Neural progenitor cell (in vitro differentiated cells): ENCODE results near the gene MEN1. TPM values are rescaled to one million over a fixed set of nuclear protein-coding genes. Genes with fewer than 3 reads are reported as not detected.

Experiments
- DNase-seq: peaks from one replicate; pipeline ENCODE4 v3.0.0-alpha.2; 2016; ENCODE audit warnings: low spot score
- H2AFZ ChIP-seq: fragments of 200-600 bp; sonication (generic); replicated peaks from 2 replicates; pipeline ENCODE4 v1.6.1; 2016; ENCODE audit warnings: antibody characterized with exemption
- H3F3A ChIP-seq: fragments of 200-600 bp; sonication (generic); 2 replicates; pipeline ENCODE4 v1.6.1; 2016; ENCODE audit warnings: antibody characterized with exemption, low read depth
- H3K27ac ChIP-seq: fragments of 200-600 bp; sonication (generic); 2 replicates; pipeline ENCODE4 v1.5.1; 2016; ENCODE audit warnings: mild to moderate bottlenecking
- H3K27me3 ChIP-seq: fragments of 200-600 bp; sonication (generic); 2 replicates; pipeline ENCODE4 v1.6.1; 2016; ENCODE audit warnings: mild to moderate bottlenecking, moderate library complexity
- H3K36me3 ChIP-seq: fragments of 200-600 bp; sonication (generic); 2 replicates; pipeline ENCODE4 v1.5.1; 2016
- H3K4me1 ChIP-seq: fragments of 200-600 bp; sonication (generic); 2 replicates; pipeline ENCODE4 v1.6.1; 2016; ENCODE audit warnings: mixed run types
- H3K4me2 ChIP-seq: fragments of 200-600 bp; sonication (generic); 2 replicates; pipeline ENCODE4 v1.6.1; 2016
- H3K4me3 ChIP-seq: fragments of 200-600 bp; sonication (generic); 2 replicates; pipeline ENCODE4 v1.5.1; 2016
- H3K79me2 ChIP-seq: fragments of 200-600 bp; sonication (generic); 2 replicates; pipeline ENCODE4 v1.6.1; 2016; ENCODE audit warnings: low read depth
- H3K9ac ChIP-seq: fragments of 200-600 bp; sonication (generic); 2 replicates; pipeline ENCODE4 v1.6.1; 2016
- H3K9me3 ChIP-seq: fragments of 200-600 bp; sonication (generic); 2 replicates; pipeline ENCODE4 v1.5.1; 2016; ENCODE audit warnings: low read depth
- H4K20me1 ChIP-seq: fragments of 200-600 bp; sonication (generic); 2 replicates; pipeline ENCODE4 v1.6.1; 2016; ENCODE audit warnings: low read depth
- H3K27ac Mint-ChIP-seq: 3 replicates; pipeline ENCODE4 v1.8.0; 2021; ENCODE audit warnings: mixed read lengths
- H3K27me3 Mint-ChIP-seq: 2 replicates; pipeline ENCODE4 v1.8.0; 2022; ENCODE audit warnings: low read depth, mild to moderate bottlenecking, inconsistent platforms, moderate library complexity, mixed read lengths; ENCODE audit not compliant: insufficient read depth
- H3K36me3 Mint-ChIP-seq: 3 replicates; pipeline ENCODE4 v1.8.0; 2021; ENCODE audit warnings: mixed read lengths
- H3K4me1 Mint-ChIP-seq: 3 replicates; pipeline ENCODE4 v1.8.0; 2021; ENCODE audit warnings: mixed read lengths
- H3K4me3 Mint-ChIP-seq: 3 replicates; pipeline ENCODE4 v1.8.0; 2021; ENCODE audit warnings: mild to moderate bottlenecking, moderate library complexity, mixed read lengths
- H3K9me3 Mint-ChIP-seq: 3 replicates; pipeline ENCODE4 v1.8.0; 2020; ENCODE audit warnings: mixed read lengths
- EZH2 ChIP-seq: fragments of 200-600 bp; sonication (generic); IDR thresholded peaks from 2 replicates; pipeline ENCODE4 v1.6.1; 2017; ENCODE audit warnings: antibody characterized with exemption, mild to moderate bottlenecking, moderate library complexity
- EZH2phosphoT487 ChIP-seq: fragments of 200-600 bp; sonication (generic); IDR thresholded peaks from 2 replicates; pipeline ENCODE4 v1.6.1; 2017; ENCODE audit warnings: antibody characterized with exemption
- total RNA-seq: library from RNA; depleted of rRNA; stranded (reverse); fragments of >200 nt; gene quantifications from 2 replicates; pipeline ENCODE4 v1.2.3, GENCODE V29; 2015; ENCODE audit warnings: low replicate concordance
- TF ChIP-seq, protein P1 (sequence below): fragments of 200-600 bp; sonication (generic); IDR thresholded peaks from 2 replicates; pipeline ENCODE4 v1.5.1; 2017; ENCODE audit warnings: antibody characterized with exemption, mild to moderate bottlenecking

MEN1 gene
- total RNA-seq, 1 donor from 2014 or later, result 11.4 TPM

DNA sequence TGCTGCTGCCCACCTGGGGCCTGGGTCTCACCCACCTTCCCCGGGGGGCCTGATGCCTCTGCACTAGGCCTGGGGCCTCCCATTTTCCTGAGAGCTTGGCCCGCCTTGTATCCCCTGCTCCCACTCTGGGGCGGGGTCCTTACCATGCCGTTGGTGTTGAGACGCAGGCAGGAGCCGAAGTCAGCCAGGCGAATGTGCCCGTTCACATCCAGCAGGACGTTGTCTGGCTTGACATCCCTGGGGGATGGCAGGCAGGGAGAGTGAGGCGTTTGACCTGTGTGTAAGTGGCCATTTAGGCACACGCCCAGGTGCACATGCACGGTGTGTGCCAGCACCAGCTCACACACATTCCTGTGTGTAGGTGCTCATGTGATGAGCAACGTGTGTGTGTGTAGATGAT lies 29.0 kb upstream of the MEN1 start:
- no peak overlapping the region for H2AFZ ChIP-seq
- no peaks in the 10 kb centered on the region for H3K9me3 ChIP-seq
- H3K27me3 ChIP-seq, result peaks cover 8% of the 10 kb centered on the region
- peaks cover 18% of the 10 kb centered on the region for H3K4me1 Mint-ChIP-seq
- H3K79me2 ChIP-seq, result no peaks in the 10 kb centered on the region
- no peak overlapping the region for H3K4me3 Mint-ChIP-seq
- DNase-seq, result no peak
- no peak overlapping the region for H3K4me2 ChIP-seq
- H3F3A ChIP-seq, result peaks cover 17% of the 10 kb centered on the region
- no peak overlapping the region for H3K9ac ChIP-seq
- no peaks in the 10 kb centered on the region for H3K9me3 Mint-ChIP-seq
- peaks cover 24% of the 10 kb centered on the region for H3K4me1 ChIP-seq
- H4K20me1 ChIP-seq, result no peaks in the 10 kb centered on the region
- H3K27ac ChIP-seq, result no peak overlapping the region
- TF ChIP-seq EZH2phosphoT487, result no peak
- TF ChIP-seq, protein P1, sequence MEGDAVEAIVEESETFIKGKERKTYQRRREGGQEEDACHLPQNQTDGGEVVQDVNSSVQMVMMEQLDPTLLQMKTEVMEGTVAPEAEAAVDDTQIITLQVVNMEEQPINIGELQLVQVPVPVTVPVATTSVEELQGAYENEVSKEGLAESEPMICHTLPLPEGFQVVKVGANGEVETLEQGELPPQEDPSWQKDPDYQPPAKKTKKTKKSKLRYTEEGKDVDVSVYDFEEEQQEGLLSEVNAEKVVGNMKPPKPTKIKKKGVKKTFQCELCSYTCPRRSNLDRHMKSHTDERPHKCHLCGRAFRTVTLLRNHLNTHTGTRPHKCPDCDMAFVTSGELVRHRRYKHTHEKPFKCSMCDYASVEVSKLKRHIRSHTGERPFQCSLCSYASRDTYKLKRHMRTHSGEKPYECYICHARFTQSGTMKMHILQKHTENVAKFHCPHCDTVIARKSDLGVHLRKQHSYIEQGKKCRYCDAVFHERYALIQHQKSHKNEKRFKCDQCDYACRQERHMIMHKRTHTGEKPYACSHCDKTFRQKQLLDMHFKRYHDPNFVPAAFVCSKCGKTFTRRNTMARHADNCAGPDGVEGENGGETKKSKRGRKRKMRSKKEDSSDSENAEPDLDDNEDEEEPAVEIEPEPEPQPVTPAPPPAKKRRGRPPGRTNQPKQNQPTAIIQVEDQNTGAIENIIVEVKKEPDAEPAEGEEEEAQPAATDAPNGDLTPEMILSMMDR, result no peak
- no peaks in the 10 kb centered on the region for H3K36me3 ChIP-seq
- H3K27me3 Mint-ChIP-seq, result peaks cover 8% of the 10 kb centered on the region
- H3K4me3 ChIP-seq, result no peak overlapping the region
- H3K36me3 Mint-ChIP-seq, result no peaks in the 10 kb centered on the region
- H3K27ac Mint-ChIP-seq, result peak overlapping the region; percentile 21

DNA sequence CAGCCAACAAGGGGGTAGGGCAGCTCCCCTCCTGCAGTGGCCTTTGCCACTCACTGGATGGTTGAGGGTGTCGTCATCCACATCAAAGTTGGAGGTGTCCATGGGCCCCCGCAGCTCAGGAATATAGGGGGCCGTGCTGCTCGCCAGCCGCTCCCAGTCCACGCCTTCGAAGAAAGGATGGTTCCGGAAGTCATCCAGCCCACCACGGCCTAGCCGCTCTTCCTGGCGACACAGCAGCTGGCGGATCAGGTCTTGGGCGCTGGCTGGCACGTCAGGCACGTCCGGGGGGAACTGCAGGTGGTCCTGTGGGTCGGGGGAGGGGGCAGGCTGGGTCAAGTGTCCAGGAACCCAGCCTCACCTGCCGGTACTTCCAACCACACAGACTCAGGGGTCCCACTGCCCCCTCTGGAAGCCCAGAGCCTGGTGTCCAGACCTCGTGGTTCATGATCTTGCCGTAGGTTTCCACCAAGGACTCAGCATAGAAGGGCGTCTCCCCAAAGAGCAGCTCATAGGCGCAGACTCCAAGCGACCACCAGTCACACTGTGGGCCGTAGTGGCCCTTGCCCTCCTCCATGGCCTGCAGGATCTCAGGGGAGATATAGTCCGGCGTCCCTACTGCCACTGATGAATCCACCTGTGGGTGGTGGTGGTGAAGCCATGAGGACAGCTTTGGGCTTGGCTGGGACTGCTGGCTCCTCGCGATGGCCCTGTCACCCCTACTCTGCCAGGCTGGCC lies 28.4 kb upstream of the MEN1 start:
- Histone ChIP-seq H3K9ac (no peak overlapping the region), H3F3A (peaks cover 14% of the 10 kb centered on the region), H3K4me1 (peaks cover 21% of the 10 kb centered on the region), H3K79me2 (no peaks in the 10 kb centered on the region), H3K4me3 (no peak overlapping the region), H4K20me1 (no peaks in the 10 kb centered on the region), H3K9me3 (no peaks in the 10 kb centered on the region), H3K36me3 (no peaks in the 10 kb centered on the region), H3K27ac (no peak overlapping the region), H2AFZ (no peak overlapping the region), H3K4me2 (no peak overlapping the region), H3K27me3 (peaks cover 3% of the 10 kb centered on the region)
- H3K9me3 Mint-ChIP-seq, result no peaks in the 10 kb centered on the region
- peaks cover 14% of the 10 kb centered on the region for H3K4me1 Mint-ChIP-seq
- no peak overlapping the region for H3K27ac Mint-ChIP-seq
- H3K27me3 Mint-ChIP-seq, result peaks cover 5% of the 10 kb centered on the region
- DNase-seq, result no peak
- H3K36me3 Mint-ChIP-seq, result no peaks in the 10 kb centered on the region
- TF ChIP-seq EZH2 (no peak), EZH2phosphoT487 (no peak)
- TF ChIP-seq, protein P1, result no peak
- H3K4me3 Mint-ChIP-seq, result no peak overlapping the region

DNA sequence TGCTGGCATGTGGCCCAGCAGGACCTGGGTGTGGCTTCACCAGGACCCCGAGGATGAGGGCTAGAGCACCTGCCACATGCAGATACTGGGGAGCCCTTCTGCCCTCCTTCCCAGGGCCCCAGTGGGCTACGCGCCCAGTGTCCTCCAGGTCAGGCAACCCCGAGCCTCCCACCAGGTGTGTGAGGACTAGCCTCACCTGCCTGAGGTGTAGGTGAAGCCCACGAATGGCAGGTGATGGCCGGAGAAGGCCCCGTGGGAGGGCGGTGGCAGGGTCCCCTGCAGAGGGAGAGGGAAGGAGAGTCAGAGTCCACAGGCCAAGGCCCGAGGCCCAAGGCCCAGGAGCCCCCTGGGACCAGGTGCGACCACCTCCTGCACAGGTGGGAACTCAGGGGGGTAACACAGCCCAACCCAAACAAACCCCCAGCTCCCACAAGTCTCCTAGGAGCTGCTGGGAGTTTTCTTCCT lies 27.6 kb upstream of the MEN1 start:
- H3K36me3 Mint-ChIP-seq, result no peaks in the 10 kb centered on the region
- H3K9me3 Mint-ChIP-seq, result no peaks in the 10 kb centered on the region
- no peak for DNase-seq
- peaks cover 8% of the 10 kb centered on the region for H3K4me1 Mint-ChIP-seq
- peaks cover 12% of the 10 kb centered on the region for H3K4me1 ChIP-seq
- H3K4me2 ChIP-seq, result no peak overlapping the region
- H4K20me1 ChIP-seq, result no peaks in the 10 kb centered on the region
- no peak overlapping the region for H3K27ac Mint-ChIP-seq
- H3K79me2 ChIP-seq, result no peaks in the 10 kb centered on the region
- no peak overlapping the region for H3K27ac ChIP-seq
- H3K36me3 ChIP-seq, result no peaks in the 10 kb centered on the region
- H3K9ac ChIP-seq, result no peak overlapping the region
- TF ChIP-seq, protein P1, result no peak
- TF ChIP-seq EZH2phosphoT487 (no peak), EZH2 (no peak)
- H2AFZ ChIP-seq, result no peak overlapping the region
- H3K27me3 Mint-ChIP-seq, result peaks cover 2% of the 10 kb centered on the region
- H3K4me3 Mint-ChIP-seq, result no peak overlapping the region
- no peaks in the 10 kb centered on the region for H3K27me3 ChIP-seq
- H3K4me3 ChIP-seq, result no peak overlapping the region
- peaks cover 6% of the 10 kb centered on the region for H3F3A ChIP-seq
- H3K9me3 ChIP-seq, result no peaks in the 10 kb centered on the region
